H1 (cell line): ENCODE data around the gene BRIP1. TPM values are rescaled to one million over a fixed set of nuclear protein-coding genes. Genes with fewer than 3 reads are reported as not detected.

Experiments
- CTCF ChIP-seq, 3 experiments: IDR thresholded peaks; 1 replicate in 2 of 3; 2 replicates in 1 of 3; pipeline versions ENCODE4 v1.5.1 to v1.6.1; 2011; ENCODE audit warnings: low read length in 3 of 3, mild to moderate bottlenecking in 3 of 3, inconsistent platforms in 2 of 3, low read depth in 1 of 3, moderate library complexity in 1 of 3; ENCODE audit not compliant: insufficient read depth in 1 of 3; ENCODE audit errors: control extremely low read depth in 1 of 3
- EZH2 ChIP-seq: fragments of 200-600 bp; sonication (generic); IDR thresholded peaks from 2 replicates; pipeline ENCODE4 v1.7.1; 2012; ENCODE audit warnings: low read depth, mild to moderate bottlenecking, moderate library complexity, low read length, inconsistent platforms; ENCODE audit not compliant: severe bottlenecking
- JUN ChIP-seq: IDR thresholded peaks from 2 replicates; pipeline ENCODE4 v1.6.1; 2011; ENCODE audit warnings: low read depth, mild to moderate bottlenecking, improper control_type of control experiment, low read length
- KDM1A ChIP-seq: fragments of 200-600, 300-600 bp; sonication (generic); IDR thresholded peaks from 2 replicates; pipeline ENCODE4 v1.7.1; 2016; ENCODE audit warnings: mild to moderate bottlenecking, low read length, borderline replicate concordance
- SIN3A ChIP-seq, 2 experiments: IDR thresholded peaks in 1 of 2; conservative IDR thresholded peaks in 1 of 2; 2 replicates each; pipeline ENCODE4 v1.6.1; 2011 to 2012; ENCODE audit warnings: low read length in 2 of 2, improper control_type of control experiment in 1 of 2, low read depth in 1 of 2, mild to moderate bottlenecking in 1 of 2
- polyA plus RNA-seq, 7 experiments: library from polyadenylated mRNA; depleted of rRNA in 3 of 7; stranded (reverse) in 5 of 7; unstranded in 2 of 7; fragments of >200 nt in 5 of 7; fragments of 200-250 nt in 2 of 7; gene quantifications; 1 replicate in 5 of 7; 2 replicates in 1 of 7; 4 replicates in 1 of 7; pipeline versions ENCODE4 v1.2.1 to v1.2.3, GENCODE V29; 2011 to 2013; ENCODE audit warnings: missing spikeins in 2 of 7, mixed read lengths in 2 of 7
- total RNA-seq: library from RNA; stranded (reverse); fragmentation: NEBNext Ultra II Directional; extraction: Animal tissue kit (Norgen Biotek cat#: 25700); gene quantifications from 2 replicates; pipeline ENCODE4 v1.2.1, GENCODE V29; 2021

Gene BRIP1
- total and polyA plus RNA-seq, 2 of the 8 experiments (the other 6 are each of a cell fraction or from before 2014, with no cell fraction given): 5.8 to 19.2 TPM

GRCh38 chr17:61738249-61738648, 125.1 kb downstream of the BRIP1 start (continued):
- TF ChIP-seq EZH2 (no peak), CTCF (IDR thresholded peaks at IDR 0.05; ENCODE audit: control extremely low read depth in 1 of 3, insufficient read depth in 1 of 3, low read depth in 1 of 3, low read length in 3 of 3) (no peak), JUN (no peak), KDM1A (no peak), SIN3A (conservative IDR thresholded peaks at IDR 0.05 in 1 of 2, IDR thresholded peaks at IDR 0.05 in 1 of 2; ENCODE audit: low read depth in 1 of 2, low read length in 2 of 2) (no peak)
